Gastroesophageal sphincter (tissue), 3 donors: ENCODE data around the gene A2M.

Experiments used
- POLR2A ChIP-seq, 2 donors: fragments of 450-650 bp; IDR thresholded peaks; one replicate each; pipeline ENCODE4 v1.6.1; 2017; ENCODE audit warnings: antibody characterized with exemption in 2 of 2, mild to moderate bottlenecking in 2 of 2, moderate library complexity in 1 of 2
- TF ChIP-seq, protein P1 (sequence below), 4 experiments: fragments of 200-600 bp in 2 of 4; fragments of 450-650 bp in 2 of 4; sonication (generic) in 1 of 4; IDR thresholded peaks; one replicate each; pipeline ENCODE4 v1.5.1; 2017 to 2019; ENCODE audit warnings: antibody characterized with exemption in 4 of 4, mild to moderate bottlenecking in 2 of 4, moderate library complexity in 2 of 4

- TF ChIP-seq, protein P1, sequence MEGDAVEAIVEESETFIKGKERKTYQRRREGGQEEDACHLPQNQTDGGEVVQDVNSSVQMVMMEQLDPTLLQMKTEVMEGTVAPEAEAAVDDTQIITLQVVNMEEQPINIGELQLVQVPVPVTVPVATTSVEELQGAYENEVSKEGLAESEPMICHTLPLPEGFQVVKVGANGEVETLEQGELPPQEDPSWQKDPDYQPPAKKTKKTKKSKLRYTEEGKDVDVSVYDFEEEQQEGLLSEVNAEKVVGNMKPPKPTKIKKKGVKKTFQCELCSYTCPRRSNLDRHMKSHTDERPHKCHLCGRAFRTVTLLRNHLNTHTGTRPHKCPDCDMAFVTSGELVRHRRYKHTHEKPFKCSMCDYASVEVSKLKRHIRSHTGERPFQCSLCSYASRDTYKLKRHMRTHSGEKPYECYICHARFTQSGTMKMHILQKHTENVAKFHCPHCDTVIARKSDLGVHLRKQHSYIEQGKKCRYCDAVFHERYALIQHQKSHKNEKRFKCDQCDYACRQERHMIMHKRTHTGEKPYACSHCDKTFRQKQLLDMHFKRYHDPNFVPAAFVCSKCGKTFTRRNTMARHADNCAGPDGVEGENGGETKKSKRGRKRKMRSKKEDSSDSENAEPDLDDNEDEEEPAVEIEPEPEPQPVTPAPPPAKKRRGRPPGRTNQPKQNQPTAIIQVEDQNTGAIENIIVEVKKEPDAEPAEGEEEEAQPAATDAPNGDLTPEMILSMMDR (IDR thresholded peaks at IDR 0.05) = no peak
- TF ChIP-seq POLR2A (IDR thresholded peaks at IDR 0.05) = no peak
These were observed 43.8 kb downstream of the A2M start for GRCh38 chr12:9071969-9072368.
